Measurements from ENCODE around the gene VAV1. TPM values are rescaled to one million over a fixed set of nuclear protein-coding genes. Genes with fewer than 3 reads are reported as not detected.

The VAV1 gene
- polyA plus RNA-seq, 2 of the 4 experiments (the other 2 are of a cell fraction) = 5.6 to 7.5 TPM

GRCh38 chr19:6802336-6803035 lies 30.0 kb downstream of the VAV1 start:
- DNase-seq (ENCODE audit: low read depth in 1 of 2, low spot score in 1 of 2) (peak; percentile 25 to 79), FAIRE-seq (no peak), ATAC-seq (peak; percentile 31; a peak in 4 of 6 replicates)
- TF ChIP-seq, protein P1, sequence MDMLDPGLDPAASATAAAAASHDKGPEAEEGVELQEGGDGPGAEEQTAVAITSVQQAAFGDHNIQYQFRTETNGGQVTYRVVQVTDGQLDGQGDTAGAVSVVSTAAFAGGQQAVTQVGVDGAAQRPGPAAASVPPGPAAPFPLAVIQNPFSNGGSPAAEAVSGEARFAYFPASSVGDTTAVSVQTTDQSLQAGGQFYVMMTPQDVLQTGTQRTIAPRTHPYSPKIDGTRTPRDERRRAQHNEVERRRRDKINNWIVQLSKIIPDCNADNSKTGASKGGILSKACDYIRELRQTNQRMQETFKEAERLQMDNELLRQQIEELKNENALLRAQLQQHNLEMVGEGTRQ (IDR thresholded peaks at IDR 0.05) = peak; percentile 80
- TF ChIP-seq NR3C1 (IDR thresholded peaks at IDR 0.05) (no peak), FOSL2 (IDR thresholded peaks at IDR 0.05) (no peak), FOSL2 (CRISPR knock-in tag; IDR thresholded peaks at IDR 0.05) (peak; percentile 65), RAD21 (conservative IDR thresholded peaks at IDR 0.05 in 1 of 2, IDR thresholded peaks at IDR 0.05 in 1 of 2) (0 out of 5 replicates have a peak, but pooled peaks of 1 of the 2 experiments have one; percentile 6)
- Histone ChIP-seq H3K4me2 (peak overlapping the region; percentile 92), H3K4me1 (peaks cover 24% of the 10 kb centered on the region), H3K4me3 (peak overlapping the region; percentile 44; the same call in 1 of the 3 replicates), H3K9me3 (no peaks in the 10 kb centered on the region), H3K27ac (peak overlapping the region; percentile 92 to 100)
- ChIA-PET CTCF (interaction anchor here (0.9 to 1.2 kb wide), 5 partner anchors 9 to 64 kb away, joined by 3 to 10 read pairs (median 4); partner anchors contain the start of genes GPR108 and VAV1), POLR2A (interaction anchor here (0.6 to 3.3 kb wide), 4 partner anchors 26 to 66 kb away, joined by 3 to 19 read pairs (median 3); no protein-coding TSS in a partner anchor)
- 24% methylated on average over 8 of the region's 9 CpGs for WGBS (ENCODE audit: missing lambda C conversion rate)

- no peak for DNase-seq (ENCODE audit: low read depth in 1 of 2, low spot score in 1 of 2)
- Histone ChIP-seq H3K4me2 (peak overlapping the region; percentile 92; the same call in 2 of the 3 replicates), H3K9me3 (no peaks in the 10 kb centered on the region), H3K27ac (peak overlapping the region; percentile 92 to 100), H3K4me1 (peaks cover 24% of the 10 kb centered on the region), H3K4me3 (no peak overlapping the region)
- WGBS (ENCODE audit: missing lambda C conversion rate) = 95% methylated on average over 8 of the region's 8 CpGs
- CTCF ChIA-PET = interaction anchor here (0.8 to 2.1 kb wide), 9 partner anchors 8 to 286 kb away, joined by 3 to 13 read pairs (median 4); partner anchors contain the start of genes GPR108 and VAV1
- TF ChIP-seq, protein P2, sequence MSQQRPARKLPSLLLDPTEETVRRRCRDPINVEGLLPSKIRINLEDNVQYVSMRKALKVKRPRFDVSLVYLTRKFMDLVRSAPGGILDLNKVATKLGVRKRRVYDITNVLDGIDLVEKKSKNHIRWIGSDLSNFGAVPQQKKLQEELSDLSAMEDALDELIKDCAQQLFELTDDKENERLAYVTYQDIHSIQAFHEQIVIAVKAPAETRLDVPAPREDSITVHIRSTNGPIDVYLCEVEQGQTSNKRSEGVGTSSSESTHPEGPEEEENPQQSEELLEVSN (IDR thresholded peaks at IDR 0.05; ENCODE audit: borderline replicate concordance, low read depth) = no peak
- no peak for TF ChIP-seq CBX2 (IDR thresholded peaks at IDR 0.05; ENCODE audit: borderline replicate concordance, low read depth)
- no peak for TF ChIP-seq CBX8 (IDR thresholded peaks at IDR 0.05)
- TF ChIP-seq, protein P3, sequence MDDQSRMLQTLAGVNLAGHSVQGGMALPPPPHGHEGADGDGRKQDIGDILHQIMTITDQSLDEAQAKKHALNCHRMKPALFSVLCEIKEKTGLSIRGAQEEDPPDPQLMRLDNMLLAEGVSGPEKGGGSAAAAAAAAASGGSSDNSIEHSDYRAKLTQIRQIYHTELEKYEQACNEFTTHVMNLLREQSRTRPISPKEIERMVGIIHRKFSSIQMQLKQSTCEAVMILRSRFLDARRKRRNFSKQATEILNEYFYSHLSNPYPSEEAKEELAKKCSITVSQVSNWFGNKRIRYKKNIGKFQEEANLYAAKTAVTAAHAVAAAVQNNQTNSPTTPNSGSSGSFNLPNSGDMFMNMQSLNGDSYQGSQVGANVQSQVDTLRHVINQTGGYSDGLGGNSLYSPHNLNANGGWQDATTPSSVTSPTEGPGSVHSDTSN (IDR thresholded peaks at IDR 0.05) = no peak
- no peak for TF ChIP-seq EHMT2 (IDR thresholded peaks at IDR 0.05; ENCODE audit: low read depth)
- TF ChIP-seq HOXB5 (CRISPR knock-in tag; IDR thresholded peaks at IDR 0.05) = no peak
- TF ChIP-seq MYC (IDR thresholded peaks at IDR 0.05; ENCODE audit: borderline replicate concordance, low read length) = no peak
- TF ChIP-seq HMGXB4 (CRISPR knock-in tag; IDR thresholded peaks at IDR 0.05; ENCODE audit: borderline replicate concordance) = no peak
- no peak for TF ChIP-seq MAX (IDR thresholded peaks at IDR 0.05)
- no peak for TF ChIP-seq CHD2 (IDR thresholded peaks at IDR 0.05; ENCODE audit: low read length, partially characterized antibody)
- no peak for TF ChIP-seq ZC3H11A (IDR thresholded peaks at IDR 0.05)
- no peak for TF ChIP-seq RAD21 (conservative IDR thresholded peaks at IDR 0.05 in 1 of 2, IDR thresholded peaks at IDR 0.05 in 1 of 2)
- TF ChIP-seq, protein P1 (IDR thresholded peaks at IDR 0.05) = no peak
- no peak for TF ChIP-seq JUNB (IDR thresholded peaks at IDR 0.05)
- TF ChIP-seq PHF8 (IDR thresholded peaks at IDR 0.05; ENCODE audit: borderline replicate concordance, low read depth) = no peak
- no peak for TF ChIP-seq RARB (CRISPR knock-in tag; IDR thresholded peaks at IDR 0.05)
- no peak for TF ChIP-seq HEYL (CRISPR knock-in tag; IDR thresholded peaks at IDR 0.05)
- no peak for TF ChIP-seq CHD4 (IDR thresholded peaks at IDR 0.05; ENCODE audit: borderline replicate concordance)
- POLR2A ChIA-PET = interaction anchor here (0.6 to 3.3 kb wide), 4 partner anchors 25 to 67 kb away, joined by 3 to 19 read pairs (median 3); no protein-coding TSS in a partner anchor
- ATAC-seq = no peak
- FAIRE-seq = no peak
These were observed 30.5 kb downstream of the VAV1 start for GRCh38 chr19:6803036-6803404.

Data from A549 (cell line).